NCI-H187 (cell line): ENCODE results near the gene NLGN1.
"Not testable (repeated sequence)": the region's sequence is repeated elsewhere in the genome, so short reads cannot be mapped to it uniquely, and the experiment has no call there.

Source experiments
- DNase-seq, 2 experiments: peaks; one replicate each; lab custom pipeline; 2025; lab: John Stamatoyannopoulos, UW

The NLGN1 gene

GRCh38 chr3:173397161-173398110 is at the start of gene NLGN1:
Gene NLGN1, plus strand, starts transcription at chr3:173397744.
- peak; percentile 12 to 34 for DNase-seq

- DNase-seq: no peak
These were observed 45.7 kb upstream of the NLGN1 start for GRCh38 chr3:173351886-173352285.

GRCh38 chr3:173353137-173353536 is 44.4 kb upstream of the NLGN1 start:
- DNase-seq: not testable (repeated sequence)

- no peak for DNase-seq
These were observed 43.4 kb upstream of the NLGN1 start for GRCh38 chr3:173354124-173354523.

GRCh38 chr3:173371848-173372487 is 25.6 kb upstream of the NLGN1 start:
- DNase-seq: no peak

GRCh38 chr3:173380681-173381080 is 16.9 kb upstream of the NLGN1 start:
- DNase-seq: no peak

- not testable (repeated sequence) for DNase-seq
These were observed 15.6 kb upstream of the NLGN1 start for GRCh38 chr3:173381936-173382335.

GRCh38 chr3:173395073-173395411 is 2.5 kb upstream of the NLGN1 start:
- peak in 1 of 2 experiments; percentile 48 for DNase-seq

- DNase-seq: peak; percentile 72 to 82
These were observed 1.9 kb upstream of the NLGN1 start for GRCh38 chr3:173395412-173396181.

- peak; percentile 2 to 57 for DNase-seq
These were observed 1.1 kb upstream of the NLGN1 start for GRCh38 chr3:173396191-173397041.

- no peak for DNase-seq
These were observed 551 bp downstream of the NLGN1 start for GRCh38 chr3:173398111-173398479.

GRCh38 chr3:173399044-173399443 is 1.5 kb downstream of the NLGN1 start:
- no peak for DNase-seq

GRCh38 chr3:173401369-173401768 is 3.8 kb downstream of the NLGN1 start:
- DNase-seq: no peak

- no peak for DNase-seq
These were observed 5.1 kb downstream of the NLGN1 start for GRCh38 chr3:173402656-173403055.

- no peak for DNase-seq
These were observed 5.8 kb downstream of the NLGN1 start for GRCh38 chr3:173403376-173403775.

- no peak for DNase-seq
These were observed 6.6 kb downstream of the NLGN1 start for GRCh38 chr3:173404156-173404555.

- no peak for DNase-seq
These were observed 12.9 kb downstream of the NLGN1 start for GRCh38 chr3:173410436-173410835.

- peak in 1 of 2 experiments; percentile 26 for DNase-seq
These were observed 13.3 kb downstream of the NLGN1 start for GRCh38 chr3:173410849-173411248.

GRCh38 chr3:173411375-173411973 is 13.9 kb downstream of the NLGN1 start:
- peak in 1 of 2 experiments; percentile 0 for DNase-seq

- DNase-seq: no peak
These were observed 18.5 kb downstream of the NLGN1 start for GRCh38 chr3:173416070-173416469.

GRCh38 chr3:173429076-173429475 is 31.5 kb downstream of the NLGN1 start:
- DNase-seq: no peak
